ENCODE measurements around the gene TNKS1BP1.

- TF ChIP-seq CTCF (conservative IDR thresholded peaks at IDR 0.05) (no peak), ZFX (IDR thresholded peaks at IDR 0.05) (no peak)
Observed at GRCh38 chr11:57266157-57266556, 58.6 kb downstream of the TNKS1BP1 start.
